Measurements from ENCODE around the gene PRSS37. TPM values are rescaled to one million over a fixed set of nuclear protein-coding genes. Genes with fewer than 3 reads are reported as not detected.

The PRSS37 gene
- total RNA-seq, 6 experiments from 2014 or later, result not detected

DNA sequence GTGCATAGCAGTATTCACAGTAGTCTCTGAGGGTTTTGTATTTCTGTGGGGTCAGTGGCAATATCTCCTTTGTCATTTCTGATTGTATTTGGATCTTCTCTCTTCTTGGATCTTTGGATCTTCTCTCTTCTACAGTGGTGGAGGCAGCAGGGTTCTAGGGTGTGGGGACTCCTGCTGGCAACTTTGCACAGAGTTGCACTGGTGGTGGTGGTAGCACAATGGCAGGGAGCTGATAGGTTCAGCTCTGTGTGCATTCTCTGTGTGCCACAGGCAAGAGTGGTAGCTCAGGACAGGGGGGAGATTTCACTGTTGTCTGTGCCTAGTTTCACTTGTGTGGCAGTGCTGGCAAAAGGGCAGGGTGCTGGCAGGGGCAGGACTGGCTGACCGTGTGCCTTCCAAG, 35.1 kb upstream of the PRSS37 start:
- TF ChIP-seq, protein P1, sequence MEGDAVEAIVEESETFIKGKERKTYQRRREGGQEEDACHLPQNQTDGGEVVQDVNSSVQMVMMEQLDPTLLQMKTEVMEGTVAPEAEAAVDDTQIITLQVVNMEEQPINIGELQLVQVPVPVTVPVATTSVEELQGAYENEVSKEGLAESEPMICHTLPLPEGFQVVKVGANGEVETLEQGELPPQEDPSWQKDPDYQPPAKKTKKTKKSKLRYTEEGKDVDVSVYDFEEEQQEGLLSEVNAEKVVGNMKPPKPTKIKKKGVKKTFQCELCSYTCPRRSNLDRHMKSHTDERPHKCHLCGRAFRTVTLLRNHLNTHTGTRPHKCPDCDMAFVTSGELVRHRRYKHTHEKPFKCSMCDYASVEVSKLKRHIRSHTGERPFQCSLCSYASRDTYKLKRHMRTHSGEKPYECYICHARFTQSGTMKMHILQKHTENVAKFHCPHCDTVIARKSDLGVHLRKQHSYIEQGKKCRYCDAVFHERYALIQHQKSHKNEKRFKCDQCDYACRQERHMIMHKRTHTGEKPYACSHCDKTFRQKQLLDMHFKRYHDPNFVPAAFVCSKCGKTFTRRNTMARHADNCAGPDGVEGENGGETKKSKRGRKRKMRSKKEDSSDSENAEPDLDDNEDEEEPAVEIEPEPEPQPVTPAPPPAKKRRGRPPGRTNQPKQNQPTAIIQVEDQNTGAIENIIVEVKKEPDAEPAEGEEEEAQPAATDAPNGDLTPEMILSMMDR (IDR thresholded peaks at IDR 0.05), result no peak
- peaks cover 24% of the 10 kb centered on the region for H3K9me3 Mint-ChIP-seq
- DNase-seq, result no peak
- H3K4me3 Mint-ChIP-seq, result no peak overlapping the region
- H3K27ac Mint-ChIP-seq, result no peak overlapping the region
- no peaks in the 10 kb centered on the region; the same call in 1 of the 2 replicates for H3K27me3 Mint-ChIP-seq (ENCODE audit: insufficient read depth)
- no peaks in the 10 kb centered on the region for H3K4me1 Mint-ChIP-seq (ENCODE audit: low read depth)
- H3K36me3 Mint-ChIP-seq (ENCODE audit: low read depth), result no peaks in the 10 kb centered on the region

DNA sequence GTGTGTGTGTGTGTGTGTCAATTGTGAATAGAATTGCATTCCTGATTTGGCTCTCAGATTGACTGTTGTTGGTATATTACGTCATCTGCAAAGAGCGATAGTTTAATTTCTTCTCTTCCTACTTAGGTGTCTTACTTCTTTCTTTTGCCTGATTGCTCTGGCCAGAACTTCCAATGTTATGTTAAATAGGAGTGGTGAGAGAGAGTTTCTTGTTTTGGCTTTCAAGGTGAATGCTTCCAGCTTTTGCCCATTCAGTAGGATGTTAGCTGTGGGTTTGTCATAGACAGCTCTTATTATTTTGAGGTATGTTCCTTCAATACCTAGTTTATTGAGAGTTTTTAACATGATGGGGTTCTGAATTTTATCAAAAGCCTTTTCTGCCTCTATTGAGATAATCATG, 34.2 kb upstream of the PRSS37 start:
- TF ChIP-seq, protein P1 (IDR thresholded peaks at IDR 0.05), result no peak
- no peaks in the 10 kb centered on the region; the same call in 1 of the 2 replicates for H3K27me3 Mint-ChIP-seq (ENCODE audit: insufficient read depth)
- H3K4me3 Mint-ChIP-seq, result no peak overlapping the region
- no peak overlapping the region for H3K27ac Mint-ChIP-seq
- no peak for DNase-seq
- no peaks in the 10 kb centered on the region for H3K4me1 Mint-ChIP-seq (ENCODE audit: low read depth)
- peaks cover 25% of the 10 kb centered on the region for H3K9me3 Mint-ChIP-seq
- no peaks in the 10 kb centered on the region for H3K36me3 Mint-ChIP-seq (ENCODE audit: low read depth)

DNA sequence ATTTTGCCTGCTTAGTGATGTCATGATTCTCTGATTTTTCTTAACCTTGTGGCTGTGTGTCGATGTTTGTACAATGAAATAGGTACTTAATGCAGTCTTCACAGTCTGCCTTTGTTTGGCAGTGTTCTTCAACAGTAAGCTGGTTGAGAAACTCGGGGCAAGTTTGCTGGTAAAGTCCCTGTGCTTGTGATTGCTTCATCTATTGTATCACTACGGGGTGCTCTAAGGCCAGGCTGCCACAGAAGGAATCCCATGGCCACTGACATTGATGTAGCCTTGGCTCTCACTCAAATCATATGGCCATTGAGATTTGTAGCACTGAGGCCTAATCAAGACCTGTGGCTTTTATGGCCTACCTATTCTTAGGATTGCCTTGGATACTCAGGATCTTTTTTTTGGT, 33.5 kb upstream of the PRSS37 start:
- Mint-ChIP-seq H3K4me1 (ENCODE audit: low read depth) (no peaks in the 10 kb centered on the region), H3K9me3 (peaks cover 25% of the 10 kb centered on the region)
- TF ChIP-seq, protein P1 (IDR thresholded peaks at IDR 0.05), result no peak

DNA sequence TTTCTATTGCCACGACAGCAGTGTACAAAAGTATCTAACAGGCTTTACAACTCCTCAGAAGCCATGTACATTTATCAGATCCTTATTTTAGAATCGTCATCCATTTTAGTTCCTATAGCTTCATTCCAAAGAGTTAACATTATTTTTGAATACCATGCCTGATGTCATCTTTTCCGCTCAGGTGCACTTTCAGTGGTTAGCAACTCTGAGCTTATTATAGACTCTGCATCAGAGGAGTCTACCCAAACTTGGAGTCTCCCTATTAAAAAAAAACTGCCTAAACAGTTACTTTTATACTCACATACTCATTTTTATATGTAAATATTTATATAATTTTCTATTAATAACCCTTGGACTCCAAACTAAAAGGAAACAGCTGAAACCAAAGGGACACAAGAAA, 31.6 kb upstream of the PRSS37 start:
- Mint-ChIP-seq H3K4me3 (no peak overlapping the region), H3K36me3 (ENCODE audit: low read depth) (no peaks in the 10 kb centered on the region), H3K9me3 (peaks cover 22% of the 10 kb centered on the region), H3K4me1 (ENCODE audit: low read depth) (no peaks in the 10 kb centered on the region), H3K27me3 (ENCODE audit: insufficient read depth) (no peaks in the 10 kb centered on the region; the same call in 1 of the 2 replicates), H3K27ac (no peak overlapping the region)
- TF ChIP-seq, protein P1 (IDR thresholded peaks at IDR 0.05), result no peak
- no peak for DNase-seq

More for the DNA sequence above, 33.5 kb upstream of the PRSS37 start:
- Mint-ChIP-seq H3K27ac (no peak overlapping the region), H3K36me3 (ENCODE audit: low read depth) (no peaks in the 10 kb centered on the region), H3K27me3 (ENCODE audit: insufficient read depth) (no peaks in the 10 kb centered on the region; the same call in 1 of the 2 replicates), H3K4me3 (no peak overlapping the region)
- DNase-seq, result no peak

DNA sequence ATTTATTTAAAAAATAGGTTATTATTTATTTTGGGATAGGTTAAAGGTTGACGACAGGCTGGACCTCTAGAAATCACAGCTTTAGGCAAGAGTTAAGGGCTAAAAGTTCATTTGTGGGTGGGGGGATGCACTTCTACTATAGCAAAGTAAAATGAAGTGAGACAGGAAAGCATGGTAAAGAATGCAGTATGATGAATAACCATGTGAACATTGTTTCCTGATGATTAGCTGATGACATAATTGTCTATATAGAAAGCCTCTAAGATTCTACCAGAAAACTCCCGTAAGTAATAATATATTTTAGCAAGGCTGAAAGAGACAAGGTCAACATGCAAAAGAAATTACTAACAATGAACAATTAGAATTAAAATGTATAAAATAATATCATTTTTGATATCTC, 25.7 kb upstream of the PRSS37 start:
- no peaks in the 10 kb centered on the region for H3K4me1 Mint-ChIP-seq (ENCODE audit: low read depth)
- no peak overlapping the region for H3K27ac Mint-ChIP-seq
- no peak overlapping the region for H3K4me3 Mint-ChIP-seq
- peaks cover 32% of the 10 kb centered on the region for H3K9me3 Mint-ChIP-seq
- H3K27me3 Mint-ChIP-seq (ENCODE audit: insufficient read depth), result no peaks in the 10 kb centered on the region
- no peak for DNase-seq
- no peaks in the 10 kb centered on the region for H3K36me3 Mint-ChIP-seq (ENCODE audit: low read depth)
- TF ChIP-seq, protein P1 (IDR thresholded peaks at IDR 0.05), result no peak

Measured in HFFc6 (cell line).